DND-41 (cell line): ENCODE measurements around the gene MTRFR.

Experiments used
- ATAC-seq: fragments of 200-7000 bp; cut with Tn5 transposase; 3 replicates; pipeline ENCODE4 v1.9.1; 2021; ENCODE audit warnings: low read depth; ENCODE audit not compliant: insufficient read depth
- DNase-seq: peaks from one replicate; pipeline ENCODE4 v3.0.0-alpha.2; 2020
- H2AFZ ChIP-seq: 2 replicates; pipeline ENCODE4 v1.6.0; 2012; ENCODE audit warnings: low read depth, low read length
- H3K27ac ChIP-seq: 2 replicates; pipeline ENCODE4 v1.5.1; 2012; ENCODE audit warnings: low read length, inconsistent platforms
- H3K27me3 ChIP-seq: fragments of 200-600 bp; sonication (generic); 2 replicates; pipeline ENCODE4 v1.6.0; 2012; ENCODE audit warnings: low read length, mild to moderate bottlenecking, inconsistent platforms; ENCODE audit not compliant: insufficient read depth, poor library complexity
- H3K36me3 ChIP-seq: 2 replicates; pipeline ENCODE4 v1.5.1; 2012; ENCODE audit warnings: low read length, inconsistent platforms; ENCODE audit not compliant: insufficient read depth
- H3K4me1 ChIP-seq: 2 replicates; pipeline ENCODE4 v1.5.1; 2012; ENCODE audit warnings: mild to moderate bottlenecking, low read length; ENCODE audit not compliant: insufficient read depth
- H3K4me2 ChIP-seq: 2 replicates; pipeline ENCODE4 v1.6.0; 2012; ENCODE audit warnings: mild to moderate bottlenecking, moderate library complexity, low read length, inconsistent platforms; ENCODE audit not compliant: insufficient read depth
- H3K4me3 ChIP-seq, 2 experiments: fragments of 200-600 bp in 1 of 2; shearing (Covaris generic) in 1 of 2; 2 replicates each; pipeline ENCODE4 v1.5.1; 2012 to 2016; ENCODE audit warnings: inconsistent platforms in 2 of 2, low read length in 2 of 2, mild to moderate bottlenecking in 2 of 2, low read depth in 1 of 2, moderate library complexity in 1 of 2
- H3K79me2 ChIP-seq: 2 replicates; pipeline ENCODE4 v1.6.0; 2012; ENCODE audit warnings: low read length, inconsistent platforms; ENCODE audit not compliant: insufficient read depth
- H3K9ac ChIP-seq: 2 replicates; pipeline ENCODE4 v1.6.0; 2012; ENCODE audit warnings: low read depth, mild to moderate bottlenecking, inconsistent platforms, low read length, moderate library complexity
- H3K9me3 ChIP-seq: 2 replicates; pipeline ENCODE4 v1.5.1; 2012; ENCODE audit warnings: low read length, moderate library complexity, mild to moderate bottlenecking, inconsistent platforms; ENCODE audit not compliant: insufficient read depth, severe bottlenecking
- H4K20me1 ChIP-seq: 2 replicates; pipeline ENCODE4 v1.6.0; 2012; ENCODE audit warnings: low read length; ENCODE audit not compliant: insufficient read depth
- EZH2 ChIP-seq: IDR thresholded peaks from 3 replicates; pipeline ENCODE4 v1.6.1; 2012; ENCODE audit warnings: borderline replicate concordance, low read depth, mild to moderate bottlenecking, moderate library complexity, low read length, inconsistent platforms; ENCODE audit not compliant: severe bottlenecking
- TF ChIP-seq, protein P1 (sequence below): IDR thresholded peaks from 2 replicates; pipeline ENCODE4 v1.5.1; 2012; ENCODE audit warnings: borderline replicate concordance, low read length, moderate library complexity, mild to moderate bottlenecking; ENCODE audit not compliant: poor library complexity, severe bottlenecking; ENCODE audit errors: extremely low read depth

MTRFR gene

DNA sequence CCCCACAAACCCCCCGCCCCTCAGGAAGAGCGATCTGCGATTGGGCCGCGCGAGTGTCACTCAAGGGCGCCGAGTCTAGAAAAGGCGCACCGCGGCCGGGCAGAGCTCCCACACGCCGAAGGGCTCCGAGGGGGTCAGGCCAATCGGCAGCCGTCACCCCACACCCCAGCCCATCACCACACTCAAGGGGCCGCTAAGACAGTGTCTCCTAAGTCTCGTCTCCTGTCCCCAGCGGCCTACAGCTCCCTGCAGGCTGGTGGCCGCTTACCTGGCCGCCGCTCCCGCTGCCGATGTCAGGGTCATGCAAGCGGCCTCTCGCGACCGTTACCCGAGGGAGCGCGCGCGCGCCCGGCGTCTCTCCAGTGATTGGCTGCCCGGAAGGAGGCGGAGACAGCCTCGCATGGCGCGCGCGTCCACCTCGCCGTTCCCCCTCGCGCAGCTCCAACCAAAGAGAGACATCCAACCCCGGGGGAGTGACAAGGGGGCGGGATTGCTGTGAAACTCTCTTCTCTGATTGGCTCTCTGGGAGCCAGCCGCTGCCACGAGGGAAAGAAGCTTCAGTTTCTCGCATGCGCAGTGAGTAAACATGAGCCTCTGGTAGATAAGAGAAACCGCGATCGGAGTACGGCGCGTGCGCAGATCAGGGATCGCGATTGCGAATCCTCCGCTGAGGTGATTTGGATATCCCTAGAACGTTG is at the start of gene MTRFR, which contains the start of gene MPHOSPH9:
Gene MTRFR, plus strand, starts transcription at position 630 of the 698 bp plus-strand sequence. CDS start 20,239 bp downstream, outside the sequence.
Gene MPHOSPH9, minus strand, starts transcription at position 335 of the 698 bp plus-strand sequence. CDS start 2,777 bp downstream, outside the sequence.
- no peaks in the 10 kb centered on the region for H3K27me3 ChIP-seq
- peaks cover 73% of the 10 kb centered on the region for H3K4me1 ChIP-seq
- peak within 1 kb of the TSS; percentile 72 for H3K9ac ChIP-seq
- DNase-seq (peak; percentile 100), ATAC-seq (peak; percentile 90)
- H2AFZ ChIP-seq = peak within 1 kb of the TSS; percentile 88
- H3K36me3 ChIP-seq = peaks cover 36% of the 10 kb centered on the region
- TF ChIP-seq, protein P1, sequence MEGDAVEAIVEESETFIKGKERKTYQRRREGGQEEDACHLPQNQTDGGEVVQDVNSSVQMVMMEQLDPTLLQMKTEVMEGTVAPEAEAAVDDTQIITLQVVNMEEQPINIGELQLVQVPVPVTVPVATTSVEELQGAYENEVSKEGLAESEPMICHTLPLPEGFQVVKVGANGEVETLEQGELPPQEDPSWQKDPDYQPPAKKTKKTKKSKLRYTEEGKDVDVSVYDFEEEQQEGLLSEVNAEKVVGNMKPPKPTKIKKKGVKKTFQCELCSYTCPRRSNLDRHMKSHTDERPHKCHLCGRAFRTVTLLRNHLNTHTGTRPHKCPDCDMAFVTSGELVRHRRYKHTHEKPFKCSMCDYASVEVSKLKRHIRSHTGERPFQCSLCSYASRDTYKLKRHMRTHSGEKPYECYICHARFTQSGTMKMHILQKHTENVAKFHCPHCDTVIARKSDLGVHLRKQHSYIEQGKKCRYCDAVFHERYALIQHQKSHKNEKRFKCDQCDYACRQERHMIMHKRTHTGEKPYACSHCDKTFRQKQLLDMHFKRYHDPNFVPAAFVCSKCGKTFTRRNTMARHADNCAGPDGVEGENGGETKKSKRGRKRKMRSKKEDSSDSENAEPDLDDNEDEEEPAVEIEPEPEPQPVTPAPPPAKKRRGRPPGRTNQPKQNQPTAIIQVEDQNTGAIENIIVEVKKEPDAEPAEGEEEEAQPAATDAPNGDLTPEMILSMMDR = peak; percentile 14
- no peak for TF ChIP-seq EZH2
- H3K79me2 ChIP-seq = peaks cover 93% of the 10 kb centered on the region
- no peaks in the 10 kb centered on the region for H3K9me3 ChIP-seq
- peak within 1 kb of the TSS; percentile 93 for H3K4me2 ChIP-seq
- peaks cover 10% of the 10 kb centered on the region; the same call in 1 of the 2 replicates for H4K20me1 ChIP-seq
- H3K4me3 ChIP-seq = peak within 1 kb of the TSS; percentile 87 to 91
- H3K27ac ChIP-seq = peak within 1 kb of the TSS; percentile 92

DNA sequence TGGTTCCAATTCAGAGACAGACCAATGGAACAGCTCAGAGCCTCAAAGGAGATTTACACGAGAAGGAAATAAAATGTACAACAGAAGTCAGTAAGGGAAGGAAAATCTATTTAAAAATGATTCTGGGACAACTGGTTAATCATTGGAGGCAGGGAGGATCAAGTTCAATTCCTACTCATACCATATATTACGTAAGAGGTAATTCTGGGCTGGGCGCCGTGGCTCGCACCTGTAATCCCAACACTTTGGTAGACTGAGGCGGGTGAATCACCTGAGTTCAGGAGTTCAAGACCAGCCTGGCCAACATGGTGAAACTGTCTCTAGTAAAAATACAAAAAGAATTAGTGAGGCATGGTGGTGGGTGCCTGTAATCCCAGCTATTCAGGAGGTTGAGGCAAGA is 45.6 kb upstream of the MTRFR start:
- Histone ChIP-seq H3K4me2 (no peak overlapping the region), H3K36me3 (peaks cover 77% of the 10 kb centered on the region), H3K4me1 (no peaks in the 10 kb centered on the region), H3K27ac (no peak overlapping the region), H3K4me3 (no peak overlapping the region), H3K27me3 (no peaks in the 10 kb centered on the region), H3K9me3 (no peaks in the 10 kb centered on the region), H2AFZ (no peak overlapping the region), H4K20me1 (no peaks in the 10 kb centered on the region), H3K9ac (no peak overlapping the region), H3K79me2 (no peaks in the 10 kb centered on the region)
- DNase-seq (no peak), ATAC-seq (no peak)
- TF ChIP-seq, protein P1 = no peak
- TF ChIP-seq EZH2 = no peak

DNA sequence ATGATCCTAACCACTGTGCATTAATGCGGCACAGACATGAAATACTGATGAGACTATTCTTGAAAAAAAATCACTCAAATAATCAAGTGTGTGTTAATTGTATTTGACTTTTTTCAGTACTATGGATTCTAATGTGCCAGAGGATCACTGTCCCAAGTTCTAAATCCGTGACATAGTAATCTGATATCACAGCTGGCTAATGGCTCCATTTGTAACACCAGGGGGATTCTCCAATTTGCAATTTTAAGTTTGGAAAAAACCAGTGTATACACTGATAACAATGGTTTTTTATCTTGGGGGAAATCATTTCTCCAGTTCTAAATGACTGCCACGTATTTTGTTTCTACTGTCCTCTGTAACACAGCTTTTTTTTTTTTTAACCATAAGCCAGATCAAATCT is 33.3 kb upstream of the MTRFR start:
- ATAC-seq (no peak), DNase-seq (no peak)
- no peaks in the 10 kb centered on the region for H3K79me2 ChIP-seq
- TF ChIP-seq, protein P1 = no peak
- no peak for TF ChIP-seq EZH2
- H3K4me2 ChIP-seq = no peak overlapping the region
- H3K27me3 ChIP-seq = no peaks in the 10 kb centered on the region
- H3K27ac ChIP-seq = no peak overlapping the region
- no peak overlapping the region for H2AFZ ChIP-seq
- H3K4me1 ChIP-seq = no peaks in the 10 kb centered on the region
- H3K4me3 ChIP-seq = no peak overlapping the region
- no peaks in the 10 kb centered on the region for H4K20me1 ChIP-seq
- H3K9me3 ChIP-seq = no peaks in the 10 kb centered on the region
- peaks cover 82% of the 10 kb centered on the region for H3K36me3 ChIP-seq
- no peak overlapping the region for H3K9ac ChIP-seq
